MM.1S (cell line): Measurements from ENCODE around the gene AMZ1.

Experiments used
- CTCF ChIP-seq: fragments of 300-600 bp; sonication (generic); IDR thresholded peaks from 2 replicates; pipeline ENCODE4 v1.5.1; 2016; ENCODE audit warnings: antibody characterized with exemption, low read length, mixed read lengths
- EZH2phosphoT487 ChIP-seq: fragments of 300-600 bp; sonication (generic); IDR thresholded peaks from 2 replicates; pipeline ENCODE4 v1.6.1; 2018; ENCODE audit warnings: antibody characterized with exemption, low read length

GRCh38 chr7:2687338-2687869 is 598 bp upstream of the AMZ1 start:
- TF ChIP-seq EZH2phosphoT487 (no peak), CTCF (no peak)
